Peyer's patch (tissue), 4 donors: ENCODE results near the gene TMEM109. TPM values are rescaled to one million over a fixed set of nuclear protein-coding genes. Genes with fewer than 3 reads are reported as not detected.

Source experiments
- DNase-seq, 3 donors: peaks; one replicate each; pipeline ENCODE4 v3.0.0-alpha.2; 2017 to 2019
- H3K27ac ChIP-seq, 4 donors: fragments of 200-600 bp; sonication (generic); one replicate each; pipeline ENCODE4 v1.5.1; 2016 to 2019
- H3K27me3 ChIP-seq, 2 donors: fragments of 200-600 bp; sonication (generic); one replicate each; pipeline ENCODE4 v1.5.1; 2019
- H3K36me3 ChIP-seq, 3 donors: fragments of 200-600 bp; sonication (generic); one replicate each; pipeline ENCODE4 v1.5.1; 2016 to 2019
- H3K4me1 ChIP-seq, 4 donors: fragments of 200-600 bp; sonication (generic); one replicate each; pipeline ENCODE4 v1.5.1; 2016 to 2019
- H3K4me3 ChIP-seq, 4 donors: fragments of 200-600 bp; sonication (generic); 1 replicate in 3 of 4; 2 replicates in 1 of 4; pipeline ENCODE4 v1.5.1; 2016 to 2019; ENCODE audit warnings: mild to moderate bottlenecking in 1 of 4
- H3K9me3 ChIP-seq, 4 donors: fragments of 200-600 bp; sonication (generic); one replicate each; pipeline ENCODE4 v1.5.1; 2016 to 2019; ENCODE audit warnings: mild to moderate bottlenecking in 1 of 4
- POLR2A ChIP-seq, 2 donors: fragments of 450-650 bp; IDR thresholded peaks; one replicate each; pipeline ENCODE4 v1.5.1; 2017; ENCODE audit warnings: antibody characterized with exemption in 2 of 2, mild to moderate bottlenecking in 2 of 2, moderate library complexity in 2 of 2
- total RNA-seq, 4 donors: library from RNA; depleted of rRNA; stranded (reverse); fragments of >200 nt; gene quantifications; one replicate each; pipeline ENCODE4 v1.1.0, GENCODE V29; 2016
- TF ChIP-seq, protein P1 (sequence below), 6 experiments: fragments of 450-650 bp in 4 of 6; fragments of 200-600 bp in 2 of 6; sonication (generic) in 1 of 6; IDR thresholded peaks; one replicate each; pipeline ENCODE4 v1.5.1; 2017 to 2019; ENCODE audit warnings: antibody characterized with exemption in 6 of 6, mild to moderate bottlenecking in 3 of 6, moderate library complexity in 1 of 6

The TMEM109 gene
- total RNA-seq, 4 donors from 2014 or later = 26.3 to 40.5 (median 36.6) TPM

DNA sequence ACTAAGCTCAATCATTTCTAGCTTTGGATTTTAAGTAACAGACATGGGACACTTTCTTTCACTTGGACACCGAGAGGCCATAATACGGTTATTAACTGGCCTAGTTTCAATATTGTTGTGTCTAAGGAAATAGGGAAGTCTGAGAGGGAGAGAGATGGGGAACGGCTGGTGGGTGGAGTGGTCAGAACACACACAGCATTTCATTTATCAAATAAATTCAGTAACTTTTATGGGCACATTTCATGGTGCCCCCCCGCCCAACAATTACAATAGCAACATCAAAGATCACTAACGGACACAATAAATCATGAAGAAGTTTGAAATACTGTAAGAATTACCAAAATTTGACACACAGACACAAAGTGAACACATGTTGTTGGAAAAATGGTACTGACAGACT lies 18.3 kb upstream of the TMEM109 start:
- TF ChIP-seq POLR2A (IDR thresholded peaks at IDR 0.05) = no peak
- TF ChIP-seq, protein P1, sequence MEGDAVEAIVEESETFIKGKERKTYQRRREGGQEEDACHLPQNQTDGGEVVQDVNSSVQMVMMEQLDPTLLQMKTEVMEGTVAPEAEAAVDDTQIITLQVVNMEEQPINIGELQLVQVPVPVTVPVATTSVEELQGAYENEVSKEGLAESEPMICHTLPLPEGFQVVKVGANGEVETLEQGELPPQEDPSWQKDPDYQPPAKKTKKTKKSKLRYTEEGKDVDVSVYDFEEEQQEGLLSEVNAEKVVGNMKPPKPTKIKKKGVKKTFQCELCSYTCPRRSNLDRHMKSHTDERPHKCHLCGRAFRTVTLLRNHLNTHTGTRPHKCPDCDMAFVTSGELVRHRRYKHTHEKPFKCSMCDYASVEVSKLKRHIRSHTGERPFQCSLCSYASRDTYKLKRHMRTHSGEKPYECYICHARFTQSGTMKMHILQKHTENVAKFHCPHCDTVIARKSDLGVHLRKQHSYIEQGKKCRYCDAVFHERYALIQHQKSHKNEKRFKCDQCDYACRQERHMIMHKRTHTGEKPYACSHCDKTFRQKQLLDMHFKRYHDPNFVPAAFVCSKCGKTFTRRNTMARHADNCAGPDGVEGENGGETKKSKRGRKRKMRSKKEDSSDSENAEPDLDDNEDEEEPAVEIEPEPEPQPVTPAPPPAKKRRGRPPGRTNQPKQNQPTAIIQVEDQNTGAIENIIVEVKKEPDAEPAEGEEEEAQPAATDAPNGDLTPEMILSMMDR (IDR thresholded peaks at IDR 0.05) = no peak

GRCh38 chr11:60897496-60897895 lies 16.5 kb upstream of the TMEM109 start:
- H3K9me3 ChIP-seq = no peaks in the 10 kb centered on the region
- H3K4me1 ChIP-seq = no peaks in the 10 kb centered on the region
- H3K4me3 ChIP-seq = no peak overlapping the region
- TF ChIP-seq, protein P1 (IDR thresholded peaks at IDR 0.05) = no peak
- no peak for TF ChIP-seq POLR2A (IDR thresholded peaks at IDR 0.05)
- H3K27ac ChIP-seq = no peak overlapping the region
- H3K36me3 ChIP-seq = peaks cover 0 to 97% (median 3%) of the 10 kb centered on the region in 3 donors
- H3K27me3 ChIP-seq = no peaks in the 10 kb centered on the region
- no peak for DNase-seq

More for the DNA sequence above, 18.3 kb upstream of the TMEM109 start:
- Histone ChIP-seq H3K4me3 (no peak overlapping the region), H3K9me3 (no peaks in the 10 kb centered on the region), H3K27me3 (no peaks in the 10 kb centered on the region), H3K27ac (no peak overlapping the region), H3K36me3 (peaks cover 0 to 90% (median 3%) of the 10 kb centered on the region in 3 donors), H3K4me1 (no peaks in the 10 kb centered on the region)
- no peak for DNase-seq

DNA sequence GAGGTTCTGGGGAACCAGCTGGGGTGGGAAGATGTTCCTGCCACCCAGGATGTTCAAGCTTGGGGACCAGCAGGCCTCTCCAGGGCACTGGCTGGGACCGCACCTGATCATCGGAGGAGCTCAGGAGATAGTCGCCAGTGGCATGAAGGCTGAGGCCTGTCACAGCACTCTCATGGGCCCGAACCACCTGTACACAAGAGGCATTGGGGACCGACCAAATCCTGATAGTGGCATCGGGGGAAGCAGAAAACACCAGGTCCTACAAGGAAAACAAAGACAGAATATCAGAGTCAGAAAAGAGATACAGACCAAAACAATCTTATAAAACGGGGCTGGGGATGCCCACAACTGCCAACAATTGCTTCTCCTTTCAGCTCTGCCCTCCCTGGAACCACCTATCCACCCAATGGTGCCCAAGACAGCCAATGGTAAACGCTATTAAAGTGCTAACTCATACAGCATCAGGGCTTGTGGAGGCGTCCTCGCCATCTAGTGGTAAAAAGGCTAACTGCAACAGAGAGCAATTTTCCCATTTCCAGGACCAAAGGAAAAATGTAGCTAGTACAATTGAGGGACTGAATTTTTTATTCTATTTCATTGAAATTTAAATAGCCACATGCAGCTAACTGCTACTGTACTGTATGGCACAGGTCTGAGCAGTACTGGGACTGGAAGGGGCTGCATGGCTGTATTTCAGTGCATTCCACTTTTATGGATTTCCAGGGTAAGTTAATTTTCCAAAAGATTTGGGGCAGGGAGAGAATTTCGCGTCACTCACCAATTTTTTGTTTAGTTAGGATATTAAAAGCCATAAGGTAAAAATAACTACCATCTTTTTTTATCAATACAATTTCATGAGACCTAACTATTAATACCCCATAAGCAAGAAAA lies 14.7 kb upstream of the TMEM109 start:
- Histone ChIP-seq H3K4me3 (no peak overlapping the region), H3K27ac (no peak overlapping the region), H3K36me3 (peaks cover 0 to 94% (median 3%) of the 10 kb centered on the region in 3 donors), H3K4me1 (peaks cover 0 to 2% (median 0%) of the 10 kb centered on the region in 4 donors), H3K9me3 (no peaks in the 10 kb centered on the region), H3K27me3 (no peaks in the 10 kb centered on the region)
- TF ChIP-seq POLR2A (IDR thresholded peaks at IDR 0.05) = no peak
- TF ChIP-seq, protein P1 (IDR thresholded peaks at IDR 0.05) = peak; percentile 88 to 95 (median 91)
- DNase-seq = peak in 1 of 3 donors; percentile 75

GRCh38 chr11:60899977-60900376 lies 14.0 kb upstream of the TMEM109 start:
- Histone ChIP-seq H3K27ac (no peak overlapping the region), H3K27me3 (no peaks in the 10 kb centered on the region), H3K36me3 (peaks cover 0 to 87% (median 3%) of the 10 kb centered on the region in 3 donors), H3K4me3 (no peak overlapping the region), H3K4me1 (peaks cover 3 to 9% (median 4%) of the 10 kb centered on the region in 4 donors), H3K9me3 (no peaks in the 10 kb centered on the region)
- TF ChIP-seq, protein P1 (IDR thresholded peaks at IDR 0.05) = no peak
- no peak for TF ChIP-seq POLR2A (IDR thresholded peaks at IDR 0.05)
- DNase-seq = no peak

DNA sequence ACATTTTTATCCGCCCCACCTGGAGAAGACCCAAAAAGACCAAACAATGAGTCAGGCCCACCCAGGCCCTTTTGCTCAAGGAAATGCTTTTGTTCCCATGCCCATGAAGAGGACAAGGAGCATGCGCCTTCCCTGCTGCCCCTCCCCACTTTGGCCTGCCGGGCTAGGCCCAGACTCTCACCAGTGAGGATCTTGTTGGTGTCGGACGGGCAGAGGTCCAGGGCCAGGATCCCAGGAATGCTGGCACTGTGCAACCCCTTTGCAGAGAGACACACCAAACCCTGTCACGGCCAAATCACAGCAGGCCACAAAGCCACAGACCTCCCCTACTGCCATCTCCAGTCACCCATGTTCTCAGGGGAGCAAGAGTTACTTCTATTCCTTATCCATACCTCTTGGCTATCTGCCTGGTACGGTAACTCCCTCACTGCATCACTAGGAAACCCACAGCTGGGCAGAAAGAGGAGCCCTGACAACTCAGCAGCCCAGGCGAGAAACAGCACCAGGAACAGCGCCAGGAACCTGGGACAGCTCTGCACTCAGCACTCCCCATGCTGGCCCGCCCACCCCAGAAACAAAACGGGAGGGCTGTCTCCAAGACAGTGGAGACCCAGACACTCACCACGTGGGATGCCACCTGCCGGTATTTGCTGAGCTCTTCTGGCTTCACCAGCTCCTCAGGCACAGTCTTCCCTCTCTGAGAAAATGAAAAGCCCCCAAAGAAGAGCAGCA lies 13.1 kb upstream of the TMEM109 start:
- TF ChIP-seq POLR2A (IDR thresholded peaks at IDR 0.05) = no peak
- TF ChIP-seq, protein P1 (IDR thresholded peaks at IDR 0.05) = no peak
- DNase-seq = no peak
- peaks cover 0 to 78% (median 3%) of the 10 kb centered on the region in 3 donors for H3K36me3 ChIP-seq

More for the DNA sequence above, 13.1 kb upstream of the TMEM109 start:
- Histone ChIP-seq H3K4me1 (peaks cover 4 to 16% (median 7%) of the 10 kb centered on the region in 4 donors), H3K27me3 (no peaks in the 10 kb centered on the region), H3K4me3 (no peak overlapping the region), H3K27ac (no peak overlapping the region), H3K9me3 (no peaks in the 10 kb centered on the region)
